Measurements from ENCODE around the gene TOMM22.
"Not testable (repeated sequence)": the region's sequence is repeated elsewhere in the genome, so short reads cannot be mapped to it uniquely, and the experiment has no call there.

TOMM22 gene

GRCh38 chr22:38681582-38682335, at the start of gene TOMM22:
Gene TOMM22 (plus strand): TSS chr22:38681957. CDS start chr22:38681979, 22 bp downstream.
- DNase-seq (ENCODE audit: low read depth in 2 of 2): peak; percentile 52 to 60

DNA sequence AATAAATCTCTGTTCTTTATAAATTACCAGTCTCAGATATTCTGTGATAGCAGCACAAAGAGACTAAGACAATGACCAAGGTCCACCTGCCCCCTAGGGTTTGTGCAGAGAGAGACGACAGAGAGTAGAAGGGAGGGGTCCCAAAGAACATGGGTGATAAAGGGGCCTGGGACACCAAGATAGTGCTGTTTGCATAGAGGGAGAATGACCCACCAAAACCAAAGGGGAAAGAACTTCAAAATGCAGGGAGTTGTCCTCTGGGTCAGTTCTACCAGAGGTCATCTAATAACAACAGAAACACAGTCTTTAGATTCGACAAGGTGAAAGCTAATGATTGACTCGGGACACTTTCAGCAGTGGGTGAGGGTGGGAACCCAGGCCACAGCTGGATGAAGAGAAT, 49.2 kb upstream of the TOMM22 start:
- DNase-seq (ENCODE audit: low read depth in 2 of 2): no peak

DNA sequence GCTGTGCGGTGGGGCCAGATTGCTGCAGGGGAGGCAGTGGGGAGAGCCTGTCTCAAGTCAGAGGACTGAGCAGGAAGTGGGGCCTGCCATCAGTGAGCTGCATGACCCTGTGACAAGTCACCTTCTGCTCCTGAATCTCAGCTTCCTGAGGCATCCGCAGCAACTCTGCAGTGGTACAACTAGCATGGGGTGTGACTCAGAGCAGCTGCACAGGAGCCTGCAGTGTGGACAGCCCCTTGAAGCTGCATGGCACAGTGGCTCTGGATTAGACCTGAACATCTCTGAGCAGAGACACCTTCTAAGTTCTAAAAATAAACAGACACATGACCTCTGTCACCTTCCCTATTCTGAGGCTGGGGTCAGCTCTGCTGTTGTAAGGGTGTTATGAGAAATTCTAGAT, 43.5 kb upstream of the TOMM22 start:
- DNase-seq (ENCODE audit: low read depth in 2 of 2): no peak

DNA sequence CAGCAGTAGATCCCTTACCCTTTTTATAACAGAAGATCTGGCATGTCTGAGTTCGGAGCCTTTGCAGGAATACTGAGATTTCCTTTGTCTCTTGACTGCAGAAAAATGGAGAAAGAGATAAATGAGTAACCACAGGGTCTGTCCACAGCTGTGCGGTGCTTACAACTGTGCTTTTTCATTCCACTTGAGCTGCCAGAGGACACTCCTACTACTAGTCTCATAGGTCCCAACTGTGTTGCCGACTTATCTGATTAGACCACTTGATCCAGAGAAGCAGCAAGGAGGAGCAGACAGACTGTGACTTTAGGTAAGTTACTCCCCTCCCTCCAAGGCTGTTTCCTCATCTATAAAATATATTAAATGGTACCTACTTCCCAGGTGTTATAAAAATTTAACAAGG, 43.0 kb upstream of the TOMM22 start:
- DNase-seq (ENCODE audit: low read depth in 2 of 2): no peak

- DNase-seq (ENCODE audit: low read depth in 2 of 2): no peak
Observed at GRCh38 chr22:38641476-38642040, 40.2 kb upstream of the TOMM22 start.

DNA sequence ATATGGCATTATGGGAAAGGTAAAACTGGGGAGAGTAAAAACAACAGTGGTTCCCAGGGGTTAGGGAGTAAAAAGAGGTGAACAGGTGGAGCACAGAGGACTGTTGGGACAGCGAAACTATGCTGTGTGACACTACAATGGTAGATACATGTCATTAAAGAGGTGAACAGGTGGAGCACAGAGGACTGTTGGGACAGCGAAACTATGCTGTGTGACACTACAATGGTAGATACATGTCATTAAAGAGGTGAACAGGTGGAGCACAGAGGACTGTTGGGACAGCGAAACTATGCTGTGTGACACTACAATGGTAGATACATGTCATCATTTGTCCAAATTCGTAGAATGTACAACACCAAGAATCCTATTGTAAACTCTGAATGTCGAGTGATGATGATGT, 37.5 kb upstream of the TOMM22 start:
- not testable (repeated sequence) for DNase-seq (ENCODE audit: low read depth in 2 of 2)

- no peak for DNase-seq (ENCODE audit: low read depth in 2 of 2)
Observed at GRCh38 chr22:38645430-38645829, 36.3 kb upstream of the TOMM22 start.

GRCh38 chr22:38649841-38650522, 31.8 kb upstream of the TOMM22 start:
- no peak for DNase-seq (ENCODE audit: low read depth in 2 of 2)

- no peak for DNase-seq (ENCODE audit: low read depth in 2 of 2)
Observed at GRCh38 chr22:38652859-38653258, 28.9 kb upstream of the TOMM22 start.

DNA sequence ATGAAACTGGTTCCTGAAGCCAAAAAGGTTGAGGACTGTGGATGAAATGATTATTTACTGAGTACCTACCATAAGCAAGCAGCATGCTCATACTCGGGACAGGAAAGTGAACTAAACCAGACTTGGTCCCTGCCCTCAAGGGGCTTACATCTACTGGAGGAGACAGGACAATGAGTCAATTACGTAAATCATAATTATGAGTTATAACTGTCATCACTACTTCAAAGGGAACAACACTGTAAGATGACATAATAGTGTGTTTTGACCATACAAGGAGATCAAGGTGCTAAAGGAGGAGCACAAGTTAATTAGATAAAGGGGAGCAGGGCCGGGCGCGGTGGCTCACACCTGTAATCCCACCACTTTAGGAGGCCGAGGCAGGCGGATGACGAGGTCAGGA, 28.0 kb upstream of the TOMM22 start:
- no peak for DNase-seq (ENCODE audit: low read depth in 2 of 2)

DNA sequence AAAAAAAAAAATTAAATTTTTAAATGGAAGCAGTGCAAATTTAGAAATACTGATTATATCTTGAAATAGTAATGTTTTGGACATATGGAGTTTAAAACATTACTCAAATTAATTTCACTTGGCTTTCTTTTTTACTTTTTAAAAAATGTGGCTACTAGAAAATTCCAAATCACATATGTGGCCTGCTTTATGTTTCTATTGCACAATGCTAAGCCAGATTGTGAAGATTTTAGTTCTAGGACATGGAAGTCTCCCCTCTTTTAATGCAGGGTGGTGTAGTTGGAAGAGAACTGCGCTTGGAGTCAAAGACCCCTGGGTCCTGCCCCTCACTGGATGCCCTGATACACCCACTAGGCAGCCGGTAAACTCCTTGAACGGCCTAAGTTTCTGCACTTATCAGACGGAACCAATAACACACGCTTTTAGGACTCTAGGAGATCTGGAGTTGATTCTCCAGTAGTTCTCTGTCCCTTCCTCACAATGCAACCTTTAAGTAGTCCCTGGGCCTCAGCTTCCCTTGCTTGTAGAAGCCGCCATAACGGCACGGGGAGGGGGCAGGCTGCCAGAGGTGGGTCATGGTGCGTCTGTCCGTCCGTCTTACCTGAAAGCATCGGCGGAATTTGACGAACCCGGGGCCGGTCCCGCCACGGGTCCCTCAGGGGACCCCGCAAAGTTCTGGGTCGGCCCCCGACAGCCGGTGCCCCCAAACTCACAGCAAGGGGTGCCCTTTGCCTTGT, 26.1 kb upstream of the TOMM22 start:
- DNase-seq (ENCODE audit: low read depth in 2 of 2): peak; percentile 14 to 18

GRCh38 chr22:38656256-38657044, 25.3 kb upstream of the TOMM22 start, which contains the start of the genes CBY1 and FAM227A:
Gene CBY1 (plus strand): TSS chr22:38656638. CDS start chr22:38668055, 11,417 bp downstream.
Gene FAM227A (minus strand): TSS chr22:38656392. CDS start chr22:38650168, 6,224 bp downstream.
- peak; percentile 64 to 69 for DNase-seq (ENCODE audit: low read depth in 2 of 2)

DNA sequence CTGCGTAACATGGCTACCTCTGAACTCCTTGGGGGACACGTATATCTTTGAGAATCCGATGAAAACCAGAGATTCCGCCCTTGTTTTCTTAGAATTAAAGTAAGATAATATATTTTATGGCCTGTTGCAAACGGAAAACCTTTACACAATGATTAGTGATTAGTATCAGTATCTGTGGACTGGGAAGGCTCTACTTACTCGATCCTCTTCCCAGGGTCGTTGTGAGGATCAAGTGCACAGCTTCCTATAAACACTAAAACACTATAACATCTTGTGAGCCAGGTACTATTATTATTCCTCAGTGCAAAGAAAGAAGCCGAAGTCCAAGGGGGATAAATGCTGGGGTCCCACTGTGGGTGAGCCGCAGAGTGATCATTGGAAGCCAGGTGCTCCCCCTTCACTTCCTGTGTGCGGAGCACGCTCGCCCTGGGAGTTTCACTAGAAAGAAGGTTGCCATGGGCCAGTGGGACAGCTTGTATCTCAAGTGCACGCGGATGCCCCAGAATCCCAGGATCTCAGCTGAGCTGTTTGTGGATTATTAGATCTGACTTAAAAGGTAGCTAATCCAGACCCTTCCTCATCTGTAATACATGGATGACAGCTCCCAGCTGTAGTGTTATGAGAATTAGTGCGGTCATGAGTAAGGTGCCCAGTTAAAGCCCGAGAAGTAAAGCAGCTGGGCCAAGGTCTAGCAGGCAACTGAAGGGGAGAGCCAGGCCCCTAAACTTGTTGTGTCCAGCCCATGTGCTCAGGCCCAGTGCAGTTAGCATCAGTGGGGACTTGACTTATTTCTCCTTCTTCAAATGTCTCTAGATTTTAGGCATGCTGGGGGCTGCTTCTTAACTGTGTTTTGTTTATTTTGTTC, 24.5 kb upstream of the TOMM22 start:
- no peak for DNase-seq (ENCODE audit: low read depth in 2 of 2)

- DNase-seq (ENCODE audit: low read depth in 2 of 2): no peak
Observed at GRCh38 chr22:38674888-38675287, 6.9 kb upstream of the TOMM22 start.

DNA sequence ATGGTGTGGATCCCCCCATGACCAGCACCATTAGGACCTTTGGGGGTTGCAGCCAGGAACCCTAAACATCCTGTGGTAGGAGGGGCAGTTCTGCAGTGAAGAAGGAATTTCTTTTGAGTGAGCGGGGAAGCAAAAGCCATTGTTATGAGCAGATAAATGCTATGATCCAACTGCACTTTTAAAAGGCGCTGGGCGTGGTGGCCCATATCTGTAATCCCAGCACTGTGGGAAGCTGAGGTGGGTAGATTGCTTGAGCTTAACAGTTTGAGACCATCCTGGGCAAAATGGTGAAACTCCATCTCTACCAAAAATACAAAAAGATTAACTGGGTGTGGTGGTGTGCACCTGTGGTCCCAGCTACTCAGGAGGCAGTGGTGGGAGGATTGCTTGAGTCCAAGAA, 5.9 kb upstream of the TOMM22 start:
- no peak for DNase-seq (ENCODE audit: low read depth in 2 of 2)

DNA sequence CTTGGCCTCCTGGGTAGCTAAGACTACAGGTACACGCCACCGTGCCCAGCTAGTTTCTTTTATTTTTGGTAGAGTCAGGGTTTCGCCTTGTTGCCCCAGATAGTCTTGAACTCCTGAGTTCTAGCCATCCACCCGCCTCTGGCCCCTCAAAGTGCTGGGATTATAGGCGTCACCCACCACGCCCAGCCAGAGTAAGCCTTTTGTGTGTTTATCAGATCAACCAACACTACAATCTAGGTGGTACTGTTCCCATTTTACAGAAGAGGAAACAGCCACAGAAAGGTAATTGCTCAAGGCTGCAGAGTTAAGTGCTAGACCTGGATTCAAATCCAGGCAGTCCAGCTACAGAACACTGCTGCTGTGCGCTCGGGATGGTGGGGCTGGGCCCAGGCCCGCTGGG, 3.1 kb downstream of the TOMM22 start:
- no peak for DNase-seq (ENCODE audit: low read depth in 2 of 2)

- no peak for DNase-seq (ENCODE audit: low read depth in 2 of 2)
Observed at GRCh38 chr22:38685761-38686160, 4.0 kb downstream of the TOMM22 start.

GRCh38 chr22:38689651-38690050, 7.9 kb downstream of the TOMM22 start:
- no peak for DNase-seq (ENCODE audit: low read depth in 2 of 2)

DNA sequence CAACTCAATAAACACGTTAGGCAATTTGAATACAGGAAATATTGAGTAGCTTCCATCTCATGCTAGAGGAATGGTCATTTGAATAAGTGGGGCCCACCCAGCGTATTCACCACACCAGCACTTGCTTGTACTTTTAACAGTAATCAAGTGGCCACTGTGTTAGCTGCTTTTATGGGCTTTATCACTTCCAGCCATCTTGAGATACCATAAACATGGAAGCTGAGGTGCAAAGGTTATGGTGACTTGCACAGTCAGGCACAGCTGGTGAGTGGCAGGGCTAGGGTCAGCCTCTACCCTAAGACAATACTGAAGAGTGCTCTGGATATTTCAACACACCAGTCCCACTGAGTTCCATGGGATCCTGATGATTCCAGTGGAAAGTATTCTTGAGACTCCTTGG, 12.3 kb downstream of the TOMM22 start:
- no peak for DNase-seq (ENCODE audit: low read depth in 2 of 2)

- DNase-seq (ENCODE audit: low read depth in 2 of 2): no peak
Observed at GRCh38 chr22:38694940-38695339, 13.2 kb downstream of the TOMM22 start.

Measured in fibroblast of skin of left quadriceps (primary cell).